CD4-positive, alpha-beta memory T cell (primary cell): Measurements from ENCODE around the gene GBA3. TPM values are rescaled to one million over a fixed set of nuclear protein-coding genes. Genes with fewer than 3 reads are reported as not detected.

Experiments used
- CTCF ChIA-PET: fragments of 350-600 bp; sonication (Branson Sonifier 250); formaldehyde crosslinking; loops from one replicate; lab custom pipeline; 2021; ENCODE audit warnings: inconsistent platforms; ENCODE audit not compliant: partially characterized antibody; lab: Charles Lee
- POLR2A ChIA-PET: fragments of 350-600 bp; sonication (Branson Sonifier 250); formaldehyde crosslinking; loops from one replicate; lab custom pipeline; 2021; ENCODE audit not compliant: partially characterized antibody; lab: Charles Lee
- DNase-seq, 5 donors: peaks; one replicate each; pipeline versions ENCODE4 v3.0.0 to v3.0.0-alpha.2; 2020 to 2022; ENCODE audit warnings: mixed read lengths in 1 of 5
- H3K27ac ChIP-seq: one replicate; pipeline ENCODE4 v1.7.0; 2013; ENCODE audit warnings: low read depth, low read length
- H3K27me3 ChIP-seq: 2 replicates; pipeline ENCODE4 v1.7.0; 2013; ENCODE audit warnings: mild to moderate bottlenecking, low read length, moderate library complexity; ENCODE audit not compliant: insufficient read depth
- H3K36me3 ChIP-seq: 2 replicates; pipeline ENCODE4 v1.7.0; 2013; ENCODE audit warnings: mild to moderate bottlenecking, low read length, moderate library complexity; ENCODE audit not compliant: insufficient read depth
- H3K4me1 ChIP-seq: 2 replicates; pipeline ENCODE4 v1.7.0; 2013; ENCODE audit warnings: mild to moderate bottlenecking, low read length, moderate library complexity; ENCODE audit not compliant: insufficient read depth
- H3K4me3 ChIP-seq, 2 donors: one replicate each; pipeline ENCODE4 v1.7.0; 2013; ENCODE audit warnings: low read length in 2 of 2, mild to moderate bottlenecking in 1 of 2
- H3K9me3 ChIP-seq, 2 donors: one replicate each; pipeline ENCODE4 v1.7.0; 2013; ENCODE audit warnings: low read length in 2 of 2, control low read depth in 1 of 2; ENCODE audit not compliant: control insufficient read depth in 1 of 2
- H3K27ac Mint-ChIP-seq, 7 donors: one replicate each; pipeline ENCODE4 v1.8.0; 2020 to 2021; ENCODE audit warnings: mixed read lengths in 7 of 7, mild to moderate bottlenecking in 6 of 7, inconsistent platforms in 3 of 7, moderate library complexity in 3 of 7
- H3K27me3 Mint-ChIP-seq, 2 donors: one replicate each; pipeline ENCODE4 v1.8.0; 2020 to 2021; ENCODE audit warnings: mixed read lengths in 2 of 2
- H3K36me3 Mint-ChIP-seq, 2 donors: one replicate each; pipeline ENCODE4 v1.8.0; 2020 to 2021; ENCODE audit warnings: mixed read lengths in 2 of 2, inconsistent platforms in 1 of 2, mild to moderate bottlenecking in 1 of 2
- H3K4me1 Mint-ChIP-seq, 4 donors: one replicate each; pipeline ENCODE4 v1.8.0; 2020 to 2021; ENCODE audit warnings: mixed read lengths in 4 of 4, mild to moderate bottlenecking in 1 of 4
- H3K4me3 Mint-ChIP-seq, 8 donors: one replicate each; pipeline ENCODE4 v1.8.0; 2020 to 2021; ENCODE audit warnings: mixed read lengths in 8 of 8, mild to moderate bottlenecking in 7 of 8, moderate library complexity in 6 of 8, inconsistent platforms in 3 of 8
- H3K9me3 Mint-ChIP-seq, 8 donors: one replicate each; pipeline ENCODE4 v1.8.0; 2020 to 2021; ENCODE audit warnings: mixed read lengths in 8 of 8, mild to moderate bottlenecking in 5 of 8, inconsistent platforms in 3 of 8, moderate library complexity in 1 of 8
- intact Hi-C: fragments of 100-400 bp; cut with micrococcal nuclease; formaldehyde crosslinking; loops from one replicate; pipeline ENCODE4 v1.15.1; 2023
- polyA plus RNA-seq, 2 donors: library from polyadenylated mRNA; unstranded; fragments of 300-500 nt; fragmentation: Illumina TruSeq; gene quantifications; one replicate each; pipeline ENCODE4 v1.2.3, GENCODE V29; 2021
- total RNA-seq, 2 experiments: library from RNA; stranded (reverse); gene quantifications; one replicate each; pipeline ENCODE4 v1.2.3, GENCODE V29; 2021

GBA3 gene
- total and polyA plus RNA-seq, 4 experiments from 2014 or later, result not detected

- CTCF ChIA-PET, result no interaction called here
- no peak overlapping the region for H3K4me3 Mint-ChIP-seq
- Histone ChIP-seq H3K27me3 (no peaks in the 10 kb centered on the region), H3K4me1 (no peaks in the 10 kb centered on the region), H3K9me3 (no peaks in the 10 kb centered on the region), H3K27ac (no peak overlapping the region), H3K36me3 (no peaks in the 10 kb centered on the region), H3K4me3 (no peak overlapping the region)
- POLR2A ChIA-PET, result no interaction called here
- H3K9me3 Mint-ChIP-seq, result peaks cover 0 to 5% (median 0%) of the 10 kb centered on the region in 8 donors
- H3K27ac Mint-ChIP-seq, result no peak overlapping the region
- H3K4me1 Mint-ChIP-seq, result no peaks in the 10 kb centered on the region
- H3K36me3 Mint-ChIP-seq, result no peaks in the 10 kb centered on the region
- intact Hi-C loops, result no loop called here
- no peak for DNase-seq
- no peaks in the 10 kb centered on the region for H3K27me3 Mint-ChIP-seq
Observed at GRCh38 chr4:22667332-22667940, 25.3 kb upstream of the GBA3 start.

- Mint-ChIP-seq H3K9me3 (peaks cover 0 to 5% (median under 1%) of the 10 kb centered on the region in 8 donors), H3K36me3 (no peaks in the 10 kb centered on the region), H3K4me1 (peaks cover 0 to 2% (median 0%) of the 10 kb centered on the region in 4 donors), H3K4me3 (no peak overlapping the region), H3K27ac (peak overlapping the region in 1 of 7 donors; percentile 4), H3K27me3 (no peaks in the 10 kb centered on the region)
- ChIA-PET POLR2A (no interaction called here), CTCF (no interaction called here)
- no peaks in the 10 kb centered on the region for H3K27me3 ChIP-seq
- no peaks in the 10 kb centered on the region for H3K36me3 ChIP-seq
- H3K4me1 ChIP-seq, result no peaks in the 10 kb centered on the region
- no peaks in the 10 kb centered on the region for H3K9me3 ChIP-seq
- H3K27ac ChIP-seq, result no peak overlapping the region
- no peak overlapping the region for H3K4me3 ChIP-seq
- intact Hi-C loops, result no loop called here
- DNase-seq, result no peak
Observed at GRCh38 chr4:22668301-22668700, 24.4 kb upstream of the GBA3 start.

- no peaks in the 10 kb centered on the region for H3K27me3 Mint-ChIP-seq
- H3K27ac Mint-ChIP-seq, result peak overlapping the region in 1 of 7 donors; percentile 22
- H3K4me3 Mint-ChIP-seq, result no peak overlapping the region
- CTCF ChIA-PET, result no interaction called here
- Histone ChIP-seq H3K4me1 (no peaks in the 10 kb centered on the region), H3K36me3 (no peaks in the 10 kb centered on the region), H3K27ac (no peak overlapping the region), H3K4me3 (no peak overlapping the region), H3K9me3 (no peaks in the 10 kb centered on the region), H3K27me3 (no peaks in the 10 kb centered on the region)
- POLR2A ChIA-PET, result no interaction called here
- intact Hi-C loops, result no loop called here
- DNase-seq, result no peak
- peaks cover 0 to 5% (median 0%) of the 10 kb centered on the region in 8 donors for H3K9me3 Mint-ChIP-seq
- no peaks in the 10 kb centered on the region for H3K36me3 Mint-ChIP-seq
- H3K4me1 Mint-ChIP-seq, result peaks cover 0 to 2% (median 0%) of the 10 kb centered on the region in 4 donors
Observed at GRCh38 chr4:22668702-22669101, 24.0 kb upstream of the GBA3 start.

GRCh38 chr4:22670956-22671355 is 21.8 kb upstream of the GBA3 start:
- Histone ChIP-seq H3K27ac (no peak overlapping the region), H3K9me3 (no peaks in the 10 kb centered on the region), H3K36me3 (no peaks in the 10 kb centered on the region), H3K27me3 (no peaks in the 10 kb centered on the region), H3K4me1 (no peaks in the 10 kb centered on the region), H3K4me3 (no peak overlapping the region)
- peaks cover 0 to 2% (median 0%) of the 10 kb centered on the region in 4 donors for H3K4me1 Mint-ChIP-seq
- ChIA-PET POLR2A (no interaction called here), CTCF (no interaction called here)
- H3K27ac Mint-ChIP-seq, result no peak overlapping the region
- no peak for DNase-seq
- no peak overlapping the region for H3K4me3 Mint-ChIP-seq
- no peaks in the 10 kb centered on the region for H3K27me3 Mint-ChIP-seq
- H3K36me3 Mint-ChIP-seq, result no peaks in the 10 kb centered on the region
- H3K9me3 Mint-ChIP-seq, result peaks cover 0 to 5% (median 0%) of the 10 kb centered on the region in 8 donors
- intact Hi-C loops, result no loop called here

GRCh38 chr4:22672519-22672918 is 20.2 kb upstream of the GBA3 start:
- Histone ChIP-seq H3K4me3 (no peak overlapping the region), H3K4me1 (no peaks in the 10 kb centered on the region), H3K36me3 (no peaks in the 10 kb centered on the region), H3K9me3 (no peaks in the 10 kb centered on the region), H3K27me3 (no peaks in the 10 kb centered on the region), H3K27ac (no peak overlapping the region)
- ChIA-PET CTCF (interaction anchor here (0.7 to 1.2 kb wide), 2 partner anchors 18 to 884 kb away, joined by 3 read pairs; no protein-coding TSS in a partner anchor), POLR2A (no interaction called here)
- Mint-ChIP-seq H3K27ac (peak overlapping the region in 2 of 7 donors; percentile 24 to 59), H3K9me3 (peaks cover 0 to 2% (median 0%) of the 10 kb centered on the region in 8 donors), H3K27me3 (no peaks in the 10 kb centered on the region), H3K4me3 (peak overlapping the region in 2 of 8 donors; percentile 7 to 41), H3K36me3 (no peaks in the 10 kb centered on the region), H3K4me1 (peaks cover 0 to 2% (median 0%) of the 10 kb centered on the region in 4 donors)
- intact Hi-C loops, result no loop called here
- no peak for DNase-seq

GRCh38 chr4:22672944-22673343 is 19.8 kb upstream of the GBA3 start:
- Mint-ChIP-seq H3K4me3 (peak overlapping the region in 1 of 8 donors; percentile 41), H3K27ac (peak overlapping the region in 3 of 7 donors; percentile 24 to 65 (median 59)), H3K4me1 (peaks cover 0 to 2% (median 0%) of the 10 kb centered on the region in 4 donors), H3K36me3 (no peaks in the 10 kb centered on the region), H3K9me3 (peaks cover 0 to 3% (median under 1%) of the 10 kb centered on the region in 8 donors), H3K27me3 (no peaks in the 10 kb centered on the region)
- H3K27ac ChIP-seq, result no peak overlapping the region
- H3K4me1 ChIP-seq, result no peaks in the 10 kb centered on the region
- ChIA-PET POLR2A (no interaction called here), CTCF (interaction anchor here (1.2 kb wide), 1 partner anchor 17 kb away, joined by 3 read pairs; no protein-coding TSS in a partner anchor)
- no peak for DNase-seq
- H3K36me3 ChIP-seq, result no peaks in the 10 kb centered on the region
- no peaks in the 10 kb centered on the region for H3K27me3 ChIP-seq
- no peaks in the 10 kb centered on the region for H3K9me3 ChIP-seq
- intact Hi-C loops, result no loop called here
- H3K4me3 ChIP-seq, result no peak overlapping the region

GRCh38 chr4:22674700-22675099 is 18.0 kb upstream of the GBA3 start:
- intact Hi-C loops, result no loop called here
- H3K36me3 Mint-ChIP-seq, result no peaks in the 10 kb centered on the region
- Histone ChIP-seq H3K4me3 (no peak overlapping the region), H3K9me3 (no peaks in the 10 kb centered on the region), H3K36me3 (no peaks in the 10 kb centered on the region), H3K27me3 (no peaks in the 10 kb centered on the region), H3K27ac (no peak overlapping the region), H3K4me1 (no peaks in the 10 kb centered on the region)
- CTCF ChIA-PET, result no interaction called here
- no peak overlapping the region for H3K4me3 Mint-ChIP-seq
- H3K27ac Mint-ChIP-seq, result no peak overlapping the region
- H3K27me3 Mint-ChIP-seq, result no peaks in the 10 kb centered on the region
- peaks cover 0 to 3% (median 2%) of the 10 kb centered on the region in 8 donors for H3K9me3 Mint-ChIP-seq
- peaks cover 0 to 2% (median 0%) of the 10 kb centered on the region in 4 donors for H3K4me1 Mint-ChIP-seq
- no peak for DNase-seq
- POLR2A ChIA-PET, result no interaction called here
